PC-9 (cell line): ENCODE results near the gene ZCCHC4.
"Not testable (repeated sequence)": the region's sequence is repeated elsewhere in the genome, so short reads cannot be mapped to it uniquely, and the experiment has no call there.

ENCODE experiments used
- EZH2 ChIP-seq: fragments of 200-600 bp; sonication (generic); IDR thresholded peaks from 2 replicates; pipeline ENCODE4 v1.8.0; 2017; ENCODE audit warnings: antibody characterized with exemption, low read depth
- TF ChIP-seq, protein P1 (sequence below): fragments of 200-600 bp; sonication (generic); conservative IDR thresholded peaks from 2 replicates; pipeline ENCODE4 v1.6.1; 2017; ENCODE audit warnings: mixed run types, antibody characterized with exemption, mild to moderate bottlenecking, moderate library complexity

DNA sequence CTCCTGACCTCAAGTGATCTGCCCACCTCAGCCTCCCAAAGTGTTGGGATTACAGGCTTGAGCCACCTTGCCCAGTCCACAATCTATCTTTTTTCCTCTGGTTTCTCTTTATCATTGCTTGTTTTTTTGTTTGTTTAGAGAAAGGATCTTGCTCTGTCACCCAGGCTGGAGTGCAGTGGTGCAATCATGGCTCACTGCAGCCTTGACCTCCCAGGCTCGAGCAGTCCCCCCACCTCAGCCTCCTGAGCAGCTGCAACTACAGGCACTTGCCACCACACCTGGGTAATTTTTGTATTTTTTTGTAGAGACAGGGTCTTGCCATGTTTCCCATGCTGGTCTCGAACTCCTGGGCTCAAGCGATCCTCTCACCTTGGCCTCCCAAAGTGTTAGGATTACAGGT lies 15.9 kb downstream of the ZCCHC4 start:
- TF ChIP-seq, protein P1, sequence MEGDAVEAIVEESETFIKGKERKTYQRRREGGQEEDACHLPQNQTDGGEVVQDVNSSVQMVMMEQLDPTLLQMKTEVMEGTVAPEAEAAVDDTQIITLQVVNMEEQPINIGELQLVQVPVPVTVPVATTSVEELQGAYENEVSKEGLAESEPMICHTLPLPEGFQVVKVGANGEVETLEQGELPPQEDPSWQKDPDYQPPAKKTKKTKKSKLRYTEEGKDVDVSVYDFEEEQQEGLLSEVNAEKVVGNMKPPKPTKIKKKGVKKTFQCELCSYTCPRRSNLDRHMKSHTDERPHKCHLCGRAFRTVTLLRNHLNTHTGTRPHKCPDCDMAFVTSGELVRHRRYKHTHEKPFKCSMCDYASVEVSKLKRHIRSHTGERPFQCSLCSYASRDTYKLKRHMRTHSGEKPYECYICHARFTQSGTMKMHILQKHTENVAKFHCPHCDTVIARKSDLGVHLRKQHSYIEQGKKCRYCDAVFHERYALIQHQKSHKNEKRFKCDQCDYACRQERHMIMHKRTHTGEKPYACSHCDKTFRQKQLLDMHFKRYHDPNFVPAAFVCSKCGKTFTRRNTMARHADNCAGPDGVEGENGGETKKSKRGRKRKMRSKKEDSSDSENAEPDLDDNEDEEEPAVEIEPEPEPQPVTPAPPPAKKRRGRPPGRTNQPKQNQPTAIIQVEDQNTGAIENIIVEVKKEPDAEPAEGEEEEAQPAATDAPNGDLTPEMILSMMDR, result not testable (repeated sequence)
- TF ChIP-seq EZH2, result not testable (repeated sequence)
